ENCODE results near the gene MYRF. TPM values are rescaled to one million over a fixed set of nuclear protein-coding genes. Genes with fewer than 3 reads are reported as not detected.

MYRF gene
- total and polyA plus RNA-seq, 8 donors = 6.4 to 527 (median 59.7) TPM

- no peaks in the 10 kb centered on the region for H3K9me3 ChIP-seq
- peaks cover 0 to 13% (median 3%) of the 10 kb centered on the region in 4 donors for H3K4me1 ChIP-seq
- TF ChIP-seq, protein P1, sequence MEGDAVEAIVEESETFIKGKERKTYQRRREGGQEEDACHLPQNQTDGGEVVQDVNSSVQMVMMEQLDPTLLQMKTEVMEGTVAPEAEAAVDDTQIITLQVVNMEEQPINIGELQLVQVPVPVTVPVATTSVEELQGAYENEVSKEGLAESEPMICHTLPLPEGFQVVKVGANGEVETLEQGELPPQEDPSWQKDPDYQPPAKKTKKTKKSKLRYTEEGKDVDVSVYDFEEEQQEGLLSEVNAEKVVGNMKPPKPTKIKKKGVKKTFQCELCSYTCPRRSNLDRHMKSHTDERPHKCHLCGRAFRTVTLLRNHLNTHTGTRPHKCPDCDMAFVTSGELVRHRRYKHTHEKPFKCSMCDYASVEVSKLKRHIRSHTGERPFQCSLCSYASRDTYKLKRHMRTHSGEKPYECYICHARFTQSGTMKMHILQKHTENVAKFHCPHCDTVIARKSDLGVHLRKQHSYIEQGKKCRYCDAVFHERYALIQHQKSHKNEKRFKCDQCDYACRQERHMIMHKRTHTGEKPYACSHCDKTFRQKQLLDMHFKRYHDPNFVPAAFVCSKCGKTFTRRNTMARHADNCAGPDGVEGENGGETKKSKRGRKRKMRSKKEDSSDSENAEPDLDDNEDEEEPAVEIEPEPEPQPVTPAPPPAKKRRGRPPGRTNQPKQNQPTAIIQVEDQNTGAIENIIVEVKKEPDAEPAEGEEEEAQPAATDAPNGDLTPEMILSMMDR (IDR thresholded peaks at IDR 0.05) = no peak
- TF ChIP-seq POLR2AphosphoS5 (IDR thresholded peaks at IDR 0.05) (no peak), POLR2A (IDR thresholded peaks at IDR 0.05) (no peak), EP300 (IDR thresholded peaks at IDR 0.05) (no peak)
- no peak overlapping the region for H3K27ac ChIP-seq
- intact Hi-C loops (cut with DNase I; ENCODE audit: low total_unique reads) = no loop called here
- no peak overlapping the region for H3K4me3 ChIP-seq
- no peaks in the 10 kb centered on the region for H3K36me3 ChIP-seq
- 88 to 91% (median 90%) methylated on average over 15 to 27 of the region's 27 CpGs for WGBS, 5 donors
- no peak for DNase-seq
- no peaks in the 10 kb centered on the region for H3K27me3 ChIP-seq
Measured at GRCh38 chr11:61706452-61707400, 45.7 kb upstream of the MYRF start.

DNA sequence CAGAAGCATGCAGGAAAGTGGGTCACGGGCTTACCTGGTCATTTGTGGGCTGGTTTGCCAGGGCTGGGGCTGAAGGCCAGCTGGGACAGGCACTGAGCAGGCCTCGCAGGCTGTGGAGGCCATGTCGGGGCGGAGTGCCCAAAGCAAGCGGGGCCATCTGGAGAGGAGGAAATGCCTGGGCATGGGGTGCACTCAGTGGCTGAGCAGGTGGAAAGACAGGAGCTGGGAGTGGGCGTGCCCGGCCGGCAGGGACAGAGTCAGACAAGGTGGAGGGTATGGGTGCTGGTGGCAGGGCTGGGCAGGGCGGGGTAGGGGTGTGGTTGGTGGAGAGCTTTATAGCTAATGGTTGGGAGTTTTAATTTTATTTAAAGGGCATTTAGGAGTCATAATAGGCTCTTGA lies 44.9 kb upstream of the MYRF start:
- no peaks in the 10 kb centered on the region for H3K36me3 ChIP-seq
- WGBS, 5 donors = 65 to 85% (median 79%) methylated on average over 9 of the region's 9 CpGs
- no peaks in the 10 kb centered on the region for H3K9me3 ChIP-seq
- no peak overlapping the region for H3K4me3 ChIP-seq
- no peak overlapping the region for H3K27ac ChIP-seq
- TF ChIP-seq POLR2AphosphoS5 (IDR thresholded peaks at IDR 0.05) (no peak), EP300 (IDR thresholded peaks at IDR 0.05) (no peak), POLR2A (IDR thresholded peaks at IDR 0.05) (no peak)
- TF ChIP-seq, protein P1 (IDR thresholded peaks at IDR 0.05) = no peak
- intact Hi-C loops (cut with DNase I; ENCODE audit: low total_unique reads) = no loop called here
- peaks cover 0 to 8% (median 2%) of the 10 kb centered on the region in 4 donors for H3K4me1 ChIP-seq
- peak; percentile 43 to 76 for DNase-seq
- H3K27me3 ChIP-seq = no peaks in the 10 kb centered on the region

DNA sequence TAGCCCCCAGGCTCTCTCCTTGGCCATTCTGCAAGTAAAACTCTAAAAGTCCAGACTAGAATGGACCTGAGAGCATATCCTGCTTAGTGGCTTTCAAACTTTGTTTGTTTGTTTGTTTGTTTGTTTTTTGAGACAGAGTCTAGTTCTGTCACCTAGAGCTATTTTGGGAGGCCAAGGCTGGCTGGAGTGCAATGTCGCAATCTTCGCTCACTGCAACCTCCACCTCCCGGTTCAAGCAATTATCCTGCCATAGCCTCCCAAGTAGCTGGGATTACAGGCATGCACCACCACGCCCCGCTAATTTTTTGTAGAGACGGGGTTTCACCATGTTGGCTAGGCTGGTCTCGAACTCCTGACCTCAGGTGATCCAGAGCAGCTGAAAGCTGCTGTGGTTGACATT lies 43.3 kb upstream of the MYRF start:
- H3K4me3 ChIP-seq = no peak overlapping the region
- H3K4me1 ChIP-seq = no peaks in the 10 kb centered on the region
- H3K9me3 ChIP-seq = no peaks in the 10 kb centered on the region
- no peaks in the 10 kb centered on the region for H3K27me3 ChIP-seq
- no peak for TF ChIP-seq POLR2A (IDR thresholded peaks at IDR 0.05)
- no peak for TF ChIP-seq POLR2AphosphoS5 (IDR thresholded peaks at IDR 0.05)
- TF ChIP-seq EP300 (IDR thresholded peaks at IDR 0.05) = no peak
- TF ChIP-seq, protein P1 (IDR thresholded peaks at IDR 0.05) = no peak
- intact Hi-C loops (cut with DNase I; ENCODE audit: low total_unique reads) = no loop called here
- no peak overlapping the region for H3K27ac ChIP-seq
- no peak for DNase-seq
- 95 to 98% (median 96%) methylated on average over 7 of the region's 7 CpGs for WGBS, 5 donors
- no peaks in the 10 kb centered on the region for H3K36me3 ChIP-seq

GRCh38 chr11:61709572-61709971 lies 42.9 kb upstream of the MYRF start:
- Histone ChIP-seq H3K27ac (no peak overlapping the region), H3K4me3 (no peak overlapping the region), H3K27me3 (no peaks in the 10 kb centered on the region), H3K36me3 (no peaks in the 10 kb centered on the region), H3K4me1 (no peaks in the 10 kb centered on the region), H3K9me3 (no peaks in the 10 kb centered on the region)
- intact Hi-C loops (cut with DNase I; ENCODE audit: low total_unique reads) = no loop called here
- DNase-seq = no peak
- 73 to 85% (median 80%) methylated on average over 7 of the region's 7 CpGs for WGBS, 5 donors
- no peak for TF ChIP-seq POLR2AphosphoS5 (IDR thresholded peaks at IDR 0.05)
- no peak for TF ChIP-seq POLR2A (IDR thresholded peaks at IDR 0.05)
- TF ChIP-seq, protein P1 (IDR thresholded peaks at IDR 0.05) = no peak
- TF ChIP-seq EP300 (IDR thresholded peaks at IDR 0.05) = no peak

Measured in stomach (tissue), 9 donors.